Measurements from ENCODE around the gene PHACTR3. TPM values are rescaled to one million over a fixed set of nuclear protein-coding genes. Genes with fewer than 3 reads are reported as not detected.

PHACTR3 gene
- total and polyA plus RNA-seq, 2 of the 8 experiments (the other 6 are each of a cell fraction or from before 2014, with no cell fraction given), result 0.05 to 0.13 TPM

DNA sequence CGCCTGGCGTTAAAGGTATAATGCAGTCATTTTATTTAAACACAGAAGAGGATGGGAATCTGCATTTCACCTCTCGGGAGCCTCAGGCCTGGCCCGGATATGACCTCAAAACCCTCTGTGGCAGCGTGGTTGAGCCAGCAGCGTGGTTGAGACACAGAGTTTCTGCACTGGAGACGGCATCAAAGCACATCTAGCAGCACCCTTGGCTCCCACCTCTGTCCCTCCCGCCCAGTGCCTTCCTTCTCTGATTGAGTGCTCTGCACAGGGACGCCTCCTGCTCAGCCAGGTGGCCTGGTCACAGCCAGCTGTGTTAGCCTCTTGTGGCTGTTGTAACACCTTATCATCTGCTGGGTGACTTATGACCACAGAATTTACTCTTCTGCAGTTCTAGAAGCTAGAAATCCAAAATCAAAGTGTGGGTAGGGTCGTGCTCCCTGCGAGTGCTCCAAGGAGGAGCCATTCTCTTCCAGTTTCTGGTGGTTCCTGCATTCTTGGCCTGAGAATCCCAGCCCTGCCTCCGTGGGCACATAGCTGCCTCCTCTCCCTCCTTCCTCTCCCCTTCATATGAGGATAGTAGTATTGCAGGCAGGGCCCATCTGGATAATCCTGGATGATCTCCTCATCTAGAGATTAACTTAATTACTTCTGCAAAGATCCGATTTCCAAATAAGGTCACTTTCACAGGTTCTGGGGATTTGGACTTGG lies 172.4 kb downstream of the PHACTR3 start:
- ChIA-PET CTCF (ENCODE audit: partially characterized antibody) (no interaction called here), POLR2A (ENCODE audit: partially characterized antibody) (no interaction called here)
- H2BK5ac ChIP-seq (ENCODE audit: low read depth, low read length), result no peak overlapping the region
- no peak overlapping the region for H3K4me3 ChIP-seq (ENCODE audit: extremely low read depth in 1 of 4, insufficient read depth in 2 of 4, low read depth in 3 of 4, low read length in 4 of 4)
- peaks cover 89 to 98% of the 10 kb centered on the region in 2 experiments for H3K9me3 ChIP-seq (ENCODE audit: insufficient read depth in 2 of 2, low read depth in 1 of 2, low read length in 1 of 2)
- no peak overlapping the region for H3K27ac ChIP-seq (ENCODE audit: low read depth, low read length)
- no peaks in the 10 kb centered on the region for H3K23me2 ChIP-seq (ENCODE audit: low read depth, low read length)
- H2BK15ac ChIP-seq (ENCODE audit: low read length), result no peak overlapping the region
- peaks cover 0 to 2% (median under 1%) of the 10 kb centered on the region in 4 experiments; a peak in 2 of 8 replicates for H3K36me3 ChIP-seq (ENCODE audit: control insufficient read depth in 2 of 4, insufficient read depth in 4 of 4, low read length in 3 of 4)
- H3K4me1 ChIP-seq (replicated peaks in 1 of 4; ENCODE audit: control insufficient read depth in 3 of 4, insufficient read depth in 4 of 4, low read length in 3 of 4), result no peaks in the 10 kb centered on the region
- H4K91ac ChIP-seq (replicated peaks; ENCODE audit: insufficient read length, low read length), result no peak overlapping the region
- H2BK120ac ChIP-seq (replicated peaks; ENCODE audit: low read depth, low read length), result no peak overlapping the region
- H3K18ac ChIP-seq (ENCODE audit: extremely low read depth, low read length), result no peak overlapping the region
- H3K23ac ChIP-seq (ENCODE audit: insufficient read length), result no peak overlapping the region
- H4K5ac ChIP-seq (ENCODE audit: insufficient read length, low read depth, low read length), result no peak overlapping the region
- H3K9ac ChIP-seq (replicated peaks in 1 of 4; ENCODE audit: extremely low read depth in 1 of 4, low read depth in 3 of 4, low read length in 3 of 4), result no peak overlapping the region
- no peak overlapping the region for H3K14ac ChIP-seq (ENCODE audit: insufficient read length)
- H3K4me2 ChIP-seq (ENCODE audit: insufficient read depth in 1 of 2, low read depth in 2 of 2, low read length in 2 of 2), result no peak overlapping the region
- FAIRE-seq, result no peak
- no peak overlapping the region for H2BK12ac ChIP-seq (ENCODE audit: low read depth, low read length)
- H3K79me1 ChIP-seq (ENCODE audit: low read depth, low read length), result no peaks in the 10 kb centered on the region
- DNase-seq (ENCODE audit: low read depth in 1 of 2, low spot score in 2 of 2), result peak in 1 of 2 experiments; percentile 11
- H4K20me1 ChIP-seq (replicated peaks in 1 of 2; ENCODE audit: control insufficient read depth in 1 of 2, insufficient read depth in 2 of 2, low read length in 2 of 2), result peaks cover 0 to 1% of the 10 kb centered on the region in 2 experiments
- H3K4ac ChIP-seq (replicated peaks; ENCODE audit: insufficient read length, low read depth, low read length), result no peak overlapping the region
- no peaks in the 10 kb centered on the region for H3K79me2 ChIP-seq (ENCODE audit: control insufficient read depth in 1 of 2, insufficient read depth in 2 of 2, low read length in 2 of 2)
- no peak overlapping the region for H3K56ac ChIP-seq (replicated peaks; ENCODE audit: insufficient read length, low read depth, low read length)
- no peak overlapping the region for H2AK5ac ChIP-seq (ENCODE audit: low read depth, low read length)
- H4K8ac ChIP-seq (ENCODE audit: extremely low read depth, insufficient read depth, low read length), result no peak overlapping the region
- H3K27me3 ChIP-seq (replicated peaks in 1 of 4; ENCODE audit: control insufficient read depth in 3 of 4, extremely low read depth in 1 of 4, insufficient read depth in 3 of 4, low read length in 3 of 4), result no peaks in the 10 kb centered on the region
- H2AFZ ChIP-seq (ENCODE audit: low read length), result no peak overlapping the region
- 70% methylated on average over 13 of the region's 13 CpGs; no CpG with 5 or more reads in 1 of the 2 experiments for WGBS, 2 experiments (ENCODE audit: extremely low coverage in 1 of 2, insufficient coverage in 1 of 2, insufficient read length in 1 of 2, insufficient replicate concordance in 2 of 2, low coverage in 1 of 2, low lambda C conversion rate in 2 of 2, missing lambda C conversion rate in 1 of 2)
- H2BK20ac ChIP-seq (ENCODE audit: low read length), result no peak overlapping the region
- no peak for TF ChIP-seq CEBPB (IDR thresholded peaks at IDR 0.05; ENCODE audit: low read depth, low read length)
- no peak for TF ChIP-seq SP1 (IDR thresholded peaks at IDR 0.05; ENCODE audit: low read depth, low read length)
- no peak for TF ChIP-seq POLR2A (IDR thresholded peaks at IDR 0.05; ENCODE audit: control extremely low read depth in 1 of 2, low read depth in 2 of 2, low read length in 2 of 2)
- no peak for TF ChIP-seq ZNF274 (IDR thresholded peaks at IDR 0.05; ENCODE audit: borderline replicate concordance, extremely low read depth, low read length)
- TF ChIP-seq SIX5 (IDR thresholded peaks at IDR 0.05; ENCODE audit: low read depth, low read length), result no peak
- no peak for TF ChIP-seq TCF12 (IDR thresholded peaks at IDR 0.05; ENCODE audit: low read depth, low read length)
- TF ChIP-seq, protein P1, sequence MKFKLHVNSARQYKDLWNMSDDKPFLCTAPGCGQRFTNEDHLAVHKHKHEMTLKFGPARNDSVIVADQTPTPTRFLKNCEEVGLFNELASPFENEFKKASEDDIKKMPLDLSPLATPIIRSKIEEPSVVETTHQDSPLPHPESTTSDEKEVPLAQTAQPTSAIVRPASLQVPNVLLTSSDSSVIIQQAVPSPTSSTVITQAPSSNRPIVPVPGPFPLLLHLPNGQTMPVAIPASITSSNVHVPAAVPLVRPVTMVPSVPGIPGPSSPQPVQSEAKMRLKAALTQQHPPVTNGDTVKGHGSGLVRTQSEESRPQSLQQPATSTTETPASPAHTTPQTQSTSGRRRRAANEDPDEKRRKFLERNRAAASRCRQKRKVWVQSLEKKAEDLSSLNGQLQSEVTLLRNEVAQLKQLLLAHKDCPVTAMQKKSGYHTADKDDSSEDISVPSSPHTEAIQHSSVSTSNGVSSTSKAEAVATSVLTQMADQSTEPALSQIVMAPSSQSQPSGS (IDR thresholded peaks at IDR 0.05; ENCODE audit: low read length), result no peak
- TF ChIP-seq, protein P2, sequence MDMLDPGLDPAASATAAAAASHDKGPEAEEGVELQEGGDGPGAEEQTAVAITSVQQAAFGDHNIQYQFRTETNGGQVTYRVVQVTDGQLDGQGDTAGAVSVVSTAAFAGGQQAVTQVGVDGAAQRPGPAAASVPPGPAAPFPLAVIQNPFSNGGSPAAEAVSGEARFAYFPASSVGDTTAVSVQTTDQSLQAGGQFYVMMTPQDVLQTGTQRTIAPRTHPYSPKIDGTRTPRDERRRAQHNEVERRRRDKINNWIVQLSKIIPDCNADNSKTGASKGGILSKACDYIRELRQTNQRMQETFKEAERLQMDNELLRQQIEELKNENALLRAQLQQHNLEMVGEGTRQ (IDR thresholded peaks at IDR 0.05; ENCODE audit: low read length), result no peak
- no peak for TF ChIP-seq JUND (IDR thresholded peaks at IDR 0.05; ENCODE audit: low read length)
- TF ChIP-seq TBP (IDR thresholded peaks at IDR 0.05; ENCODE audit: low read depth, low read length), result no peak
- TF ChIP-seq RAD21 (IDR thresholded peaks at IDR 0.05 in 1 of 2, conservative IDR thresholded peaks at IDR 0.05 in 1 of 2; ENCODE audit: low read depth in 2 of 2, low read length in 2 of 2), result no peak
